ENCODE results near the gene UBAC2. TPM values are rescaled to one million over a fixed set of nuclear protein-coding genes. Genes with fewer than 3 reads are reported as not detected.

Gene UBAC2
- polyA plus RNA-seq, 3 donors = 59.6 to 113 (median 96.7) TPM

DNA sequence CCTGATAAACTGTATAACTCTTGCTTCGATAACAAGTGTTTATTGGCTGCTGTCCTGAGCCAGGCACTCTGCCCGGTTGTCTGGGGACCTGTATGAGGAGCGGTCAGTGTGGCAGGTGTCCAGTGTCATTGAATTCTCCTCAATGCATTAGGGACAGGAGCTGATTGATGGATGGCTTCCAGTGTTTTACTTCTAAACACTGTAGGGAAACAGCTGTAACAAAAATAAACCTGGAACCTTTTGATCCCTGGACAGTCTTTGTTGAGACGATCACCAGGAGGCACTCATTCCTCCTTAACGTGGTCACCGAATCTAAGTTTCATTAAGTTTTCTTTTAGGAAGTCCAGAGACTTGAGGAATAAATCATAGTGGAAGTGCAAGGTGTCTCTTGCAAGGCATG lies 17.9 kb downstream of the UBAC2 start:
- peaks cover 44 to 55% of the 10 kb centered on the region in 2 donors for H3K4me1 ChIP-seq (ENCODE audit: control insufficient read depth in 1 of 2, insufficient read depth in 2 of 2, low read length in 2 of 2)
- peaks cover 0 to 2% (median 0%) of the 10 kb centered on the region in 3 donors for H3K27me3 Mint-ChIP-seq (ENCODE audit: low read depth in 3 of 3)
- WGBS (ENCODE audit: insufficient coverage) = 28% methylated on average over 4 of the region's 6 CpGs
- peak overlapping the region in 1 of 2 donors; percentile 11 for H3K4me3 Mint-ChIP-seq
- no peak overlapping the region for H3K9ac ChIP-seq (ENCODE audit: insufficient read depth, low read length, poor library complexity, severe bottlenecking)
- peak overlapping the region; percentile 8 to 83 (median 46) for H3K27ac Mint-ChIP-seq
- H3K4me1 Mint-ChIP-seq = peaks cover 80% of the 10 kb centered on the region
- H3K4me2 ChIP-seq (replicated peaks; ENCODE audit: extremely low read depth, low read length, poor library complexity, severe bottlenecking) = peak overlapping the region; percentile 4
- peaks cover 100% of the 10 kb centered on the region for H3K79me2 ChIP-seq (ENCODE audit: insufficient read depth, low read length)
- no peak overlapping the region for H2AFZ ChIP-seq (ENCODE audit: insufficient read depth, low read depth, low read length, poor library complexity, severe bottlenecking)
- no peaks in the 10 kb centered on the region for H3K27me3 ChIP-seq (ENCODE audit: control insufficient read depth in 2 of 2, insufficient read depth in 2 of 2, low read length in 2 of 2)
- H3K36me3 ChIP-seq (replicated peaks in 1 of 2; ENCODE audit: control insufficient read depth in 1 of 2, insufficient read depth in 2 of 2, low read length in 2 of 2) = peaks cover 8 to 13% of the 10 kb centered on the region in 2 donors
- no peak for TF ChIP-seq CTCF (IDR thresholded peaks at IDR 0.05)
- H4K20me1 ChIP-seq (ENCODE audit: insufficient read depth, low read length) = peaks cover 75% of the 10 kb centered on the region
- H3K4me3 ChIP-seq (replicated peaks in 1 of 3; ENCODE audit: low read depth in 2 of 3, low read length in 3 of 3) = peak overlapping the region in 1 of 3 experiments; percentile 12
- H3K9me3 Mint-ChIP-seq = no peaks in the 10 kb centered on the region
- H3K9me3 ChIP-seq (replicated peaks in 1 of 2; ENCODE audit: control insufficient read depth in 1 of 2, insufficient read depth in 1 of 2, low read length in 2 of 2) = no peaks in the 10 kb centered on the region
- H3K36me3 Mint-ChIP-seq = peaks cover 18 to 19% of the 10 kb centered on the region in 2 donors
- intact Hi-C loops (cut with micrococcal nuclease) = no loop called here
- peak overlapping the region in 1 of 2 donors; percentile 33 for H3K27ac ChIP-seq (ENCODE audit: low read depth in 1 of 2, low read length in 2 of 2)
- DNase-seq = no peak

GRCh38 chr13:99218969-99219368 lies 18.3 kb downstream of the UBAC2 start:
- no CpG with 5 or more reads among the region's 2 CpGs for WGBS (ENCODE audit: insufficient coverage)
- Histone ChIP-seq H3K9ac (ENCODE audit: insufficient read depth, low read length, poor library complexity, severe bottlenecking) (no peak overlapping the region), H3K27ac (ENCODE audit: low read depth in 1 of 2, low read length in 2 of 2) (peak overlapping the region in 1 of 2 donors; percentile 33), H2AFZ (ENCODE audit: insufficient read depth, low read depth, low read length, poor library complexity, severe bottlenecking) (no peak overlapping the region), H3K36me3 (replicated peaks in 1 of 2; ENCODE audit: control insufficient read depth in 1 of 2, insufficient read depth in 2 of 2, low read length in 2 of 2) (peaks cover 8 to 13% of the 10 kb centered on the region in 2 donors), H4K20me1 (ENCODE audit: insufficient read depth, low read length) (peaks cover 73% of the 10 kb centered on the region), H3K4me3 (replicated peaks in 1 of 3; ENCODE audit: low read depth in 2 of 3, low read length in 3 of 3) (peak overlapping the region in 1 of 3 experiments; percentile 12), H3K27me3 (ENCODE audit: control insufficient read depth in 2 of 2, insufficient read depth in 2 of 2, low read length in 2 of 2) (no peaks in the 10 kb centered on the region), H3K4me2 (replicated peaks; ENCODE audit: extremely low read depth, low read length, poor library complexity, severe bottlenecking) (peak overlapping the region; percentile 4), H3K79me2 (ENCODE audit: insufficient read depth, low read length) (peaks cover 100% of the 10 kb centered on the region), H3K9me3 (replicated peaks in 1 of 2; ENCODE audit: control insufficient read depth in 1 of 2, insufficient read depth in 1 of 2, low read length in 2 of 2) (no peaks in the 10 kb centered on the region), H3K4me1 (ENCODE audit: control insufficient read depth in 1 of 2, insufficient read depth in 2 of 2, low read length in 2 of 2) (peaks cover 48 to 59% of the 10 kb centered on the region in 2 donors)
- H3K4me1 Mint-ChIP-seq = peaks cover 83% of the 10 kb centered on the region
- no peaks in the 10 kb centered on the region for H3K9me3 Mint-ChIP-seq
- H3K27ac Mint-ChIP-seq = peak overlapping the region in 5 of 7 donors; percentile 18 to 83 (median 46)
- H3K36me3 Mint-ChIP-seq = peaks cover 18 to 19% of the 10 kb centered on the region in 2 donors
- intact Hi-C loops (cut with micrococcal nuclease) = no loop called here
- DNase-seq = no peak
- H3K27me3 Mint-ChIP-seq (ENCODE audit: low read depth in 3 of 3) = peaks cover 0 to 2% (median 0%) of the 10 kb centered on the region in 3 donors
- TF ChIP-seq CTCF (IDR thresholded peaks at IDR 0.05) = no peak
- peak overlapping the region in 1 of 2 donors; percentile 11 for H3K4me3 Mint-ChIP-seq

Data from CD14-positive monocyte (primary cell).